Head of caudate nucleus (tissue), 42 donors: ENCODE measurements around the gene FSTL3.
A peak's percentile ranks its signal among the peaks of the same experiment; 100 is the strongest.
"Not testable (repeated sequence)": the region's sequence is repeated elsewhere in the genome, so short reads cannot be mapped to it uniquely, and the experiment has no call there.

Experiments
- DNase-seq, 42 donors: peaks; one replicate each; pipeline versions ENCODE4 v3.0.0 to v3.0.0-alpha.2; 2020 to 2021; ENCODE audit warnings: mixed read lengths in 7 of 42
- intact Hi-C: fragments of 100-400 bp; cut with DNase I; formaldehyde crosslinking; loops from one replicate; pipeline ENCODE4 v1.15.0; 2022

FSTL3 gene

GRCh38 chr19:676339-677105 is at the start of gene FSTL3:
Gene FSTL3 (plus strand): TSS chr19:676392. CDS start chr19:676424, 32 bp downstream.
- DNase-seq: no peak
- intact Hi-C loops: no loop called here

DNA sequence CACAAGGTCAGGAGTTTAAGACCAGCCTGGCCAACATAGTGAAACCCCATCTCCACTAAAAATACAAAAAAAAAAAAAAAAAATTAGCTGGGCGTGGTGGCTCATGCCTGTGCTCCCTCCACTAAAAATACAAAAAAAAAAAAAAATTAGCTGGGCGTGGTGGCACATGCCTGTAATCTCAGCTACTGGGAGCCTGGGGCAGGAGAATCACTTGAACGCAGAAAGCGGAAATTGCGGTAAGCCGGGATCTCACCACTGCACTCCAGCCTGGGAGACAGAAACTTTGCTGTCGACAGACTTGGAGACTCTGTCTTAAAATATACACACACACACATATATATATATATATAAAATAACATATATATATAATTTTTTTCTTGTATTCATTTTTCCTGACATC is 49.6 kb upstream of the FSTL3 start:
- intact Hi-C loops, DNase-seq: not testable (repeated sequence)

GRCh38 chr19:628168-628567 is 48.0 kb upstream of the FSTL3 start:
- intact Hi-C loops: no loop called here
- peak in 1 of 42 donors; percentile 59 for DNase-seq

DNA sequence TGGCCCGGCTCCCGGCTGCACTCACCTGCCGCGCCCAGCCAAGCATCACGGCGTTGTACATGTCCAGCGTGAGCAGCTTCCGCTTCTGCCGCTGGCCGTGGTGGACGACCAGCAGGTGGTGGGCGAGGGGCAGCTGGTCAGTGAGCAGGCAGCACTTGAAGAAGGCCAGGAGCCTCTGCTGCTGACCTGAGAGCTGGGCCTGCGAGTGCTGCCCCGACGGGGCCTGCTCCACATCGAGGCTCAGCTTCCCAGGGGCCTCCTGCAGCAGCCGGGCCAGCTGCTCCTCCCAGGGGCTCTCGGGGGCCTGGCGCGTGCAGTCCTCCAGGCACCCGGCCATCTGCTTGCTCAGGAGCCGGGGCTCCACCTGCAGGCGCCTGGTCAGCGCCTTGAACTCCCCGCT is 46.7 kb upstream of the FSTL3 start:
- intact Hi-C loops: not testable (repeated sequence)

DNA sequence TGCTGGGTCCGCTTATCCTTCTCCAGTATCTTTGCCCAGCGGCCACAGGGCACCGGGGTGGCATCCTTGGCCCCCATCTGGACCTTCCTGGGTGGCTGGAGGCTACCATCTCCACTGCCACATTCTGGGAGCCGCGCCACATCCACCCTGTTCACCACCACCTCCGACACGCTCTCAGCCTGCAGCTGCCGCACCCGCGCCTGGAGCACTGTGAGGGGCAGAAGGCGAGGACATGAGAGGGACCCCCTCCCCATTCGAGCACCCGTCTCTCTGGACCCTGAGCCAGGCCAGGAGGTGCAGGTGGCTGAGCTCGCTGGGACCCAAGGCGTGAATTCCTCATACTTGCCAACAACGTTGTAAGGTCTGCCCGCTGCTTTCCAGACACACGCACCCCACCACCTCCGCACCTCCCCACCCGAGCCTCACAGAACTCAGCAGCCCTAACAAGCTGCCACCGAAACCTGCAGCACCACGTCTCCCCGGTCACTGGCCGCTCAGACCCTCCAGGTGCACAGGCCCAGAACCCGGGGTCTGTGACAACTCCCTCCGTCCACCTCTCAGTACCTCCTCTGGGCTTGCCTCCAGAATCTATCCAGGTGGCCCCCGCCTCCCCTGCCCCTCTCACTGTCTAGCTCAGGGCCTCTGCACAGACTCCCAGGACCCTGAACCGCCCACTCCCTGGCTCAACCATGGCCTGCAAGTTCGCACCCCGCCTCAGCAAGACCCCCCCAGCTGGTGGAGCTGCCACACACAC is 46.1 kb upstream of the FSTL3 start:
- intact Hi-C loops: no loop called here

More for the DNA sequence above, 46.7 kb upstream of the FSTL3 start:
- not testable (repeated sequence) for DNase-seq

GRCh38 chr19:632579-633067 is 43.6 kb upstream of the FSTL3 start:
- DNase-seq: no peak
- intact Hi-C loops: no loop called here

More for the DNA sequence above, 46.1 kb upstream of the FSTL3 start:
- DNase-seq: no peak

GRCh38 chr19:633068-633785 is 43.0 kb upstream of the FSTL3 start, which contains the start of gene POLRMT:
Gene POLRMT (minus strand): TSS chr19:633537. CDS start chr19:633512, 25 bp downstream.
- intact Hi-C loops: no loop called here
- DNase-seq: peak; percentile 94 to 99 (median 97)

- intact Hi-C loops: no loop called here
- DNase-seq: no peak
These were observed 42.2 kb upstream of the FSTL3 start for GRCh38 chr19:633786-634639.

GRCh38 chr19:634975-635652 is 41.1 kb upstream of the FSTL3 start:
- intact Hi-C loops: no loop called here

GRCh38 chr19:638906-639252 is 37.3 kb upstream of the FSTL3 start:
- intact Hi-C loops: no loop called here

More at GRCh38 chr19:634975-635652, 41.1 kb upstream of the FSTL3 start:
- no peak for DNase-seq

DNA sequence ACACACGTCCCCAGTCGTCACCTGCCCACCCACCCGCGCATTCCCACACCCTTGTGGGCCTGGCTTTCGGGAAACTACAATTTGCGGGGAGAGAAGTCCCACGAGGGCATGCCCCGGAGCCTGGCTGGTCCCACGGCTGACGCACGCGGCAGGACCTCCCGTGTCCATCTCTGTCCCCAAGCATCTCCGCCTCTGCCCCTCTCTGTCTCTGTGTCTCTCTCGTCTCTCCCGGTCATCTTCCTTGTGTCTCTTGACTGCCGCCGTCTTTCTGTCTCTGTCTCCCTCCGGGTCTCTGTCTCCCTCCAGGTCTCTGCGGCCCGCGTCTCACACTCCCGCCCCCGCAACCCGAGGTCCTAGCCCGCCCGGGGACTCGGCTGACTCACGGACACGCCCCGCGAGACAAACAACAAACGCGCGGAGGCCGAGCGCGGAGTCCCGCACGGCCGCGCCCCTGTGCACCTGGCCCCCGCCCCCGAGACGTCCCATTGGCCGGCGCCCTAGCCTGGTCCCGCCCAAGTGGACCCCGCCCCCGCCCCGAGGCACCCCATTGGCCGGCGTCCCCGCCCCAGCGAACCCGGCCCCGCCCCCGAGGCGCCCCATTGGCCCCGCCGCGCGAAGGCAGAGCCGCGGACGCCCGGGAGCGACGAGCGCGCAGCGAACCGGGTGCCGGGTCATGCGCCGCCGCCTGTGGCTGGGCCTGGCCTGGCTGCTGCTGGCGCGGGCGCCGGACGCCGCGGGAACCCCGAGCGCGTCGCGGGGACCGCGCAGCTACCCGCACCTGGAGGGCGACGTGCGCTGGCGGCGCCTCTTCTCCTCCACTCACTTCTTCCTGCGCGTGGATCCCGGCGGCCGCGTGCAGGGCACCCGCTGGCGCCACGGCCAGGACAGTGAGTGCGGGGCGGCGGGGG is 36.7 kb upstream of the FSTL3 start, which contains the start of gene FGF22:
Gene FGF22, plus strand, starts transcription at position 627 of the 908 bp plus-strand sequence. Its CDS starts 47 bp downstream, at position 674.
- peak; percentile 79 to 98 (median 95) for DNase-seq
- intact Hi-C loops: no loop called here

More at GRCh38 chr19:638906-639252, 37.3 kb upstream of the FSTL3 start:
- DNase-seq: no peak

DNA sequence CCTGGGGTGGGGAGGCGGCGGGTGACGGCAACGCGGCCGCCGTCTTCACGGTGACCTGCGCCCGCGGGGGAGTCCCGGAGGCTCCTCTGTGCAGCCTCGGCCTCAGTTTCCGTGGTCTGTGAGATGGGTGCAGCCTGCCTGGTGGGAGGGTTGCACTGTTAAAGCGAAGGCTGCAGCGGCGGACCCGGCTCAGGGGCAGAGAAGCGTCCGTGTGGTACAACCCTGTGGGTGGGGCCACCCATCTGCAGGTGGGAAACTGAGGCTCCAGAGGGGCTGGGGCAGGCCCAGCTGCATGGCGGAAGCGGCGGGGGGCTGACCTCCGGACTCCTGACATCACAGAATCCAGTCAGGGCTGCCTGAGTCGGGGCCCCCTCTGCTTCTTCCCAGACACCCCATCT is 36.0 kb upstream of the FSTL3 start:
- no peak for DNase-seq
- intact Hi-C loops: no loop called here

DNA sequence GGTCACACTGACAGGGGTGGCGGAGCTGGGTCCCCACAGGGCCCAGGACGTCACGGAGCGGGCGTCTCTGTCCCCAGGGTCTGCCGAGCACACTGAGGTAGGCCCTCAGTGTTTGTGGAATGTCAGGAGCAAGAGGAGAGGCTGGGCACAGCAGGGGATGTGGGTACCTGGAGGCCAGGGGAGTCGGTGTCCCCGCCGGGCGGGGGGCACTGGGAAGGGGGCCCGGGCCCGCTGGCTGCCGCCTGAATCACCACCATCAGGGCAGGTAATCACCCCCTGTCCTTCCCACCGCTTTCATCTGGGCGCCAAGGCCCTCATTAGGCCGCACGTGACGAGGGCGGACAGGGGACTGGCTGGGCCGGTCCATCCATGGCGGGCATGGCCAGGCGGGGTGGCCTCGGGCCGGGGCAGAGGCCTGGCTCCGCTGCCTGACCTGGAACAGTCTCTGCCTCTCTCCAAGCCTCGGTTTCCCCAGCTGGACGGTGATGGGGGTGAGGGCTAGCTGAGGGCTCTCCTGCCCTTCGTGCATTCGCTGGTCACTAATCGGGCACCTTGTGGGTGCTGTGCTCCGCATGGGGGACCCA is 35.5 kb upstream of the FSTL3 start:
- DNase-seq: no peak
- intact Hi-C loops: no loop called here

- DNase-seq: no peak
- intact Hi-C loops: no loop called here
These were observed 34.5 kb upstream of the FSTL3 start for GRCh38 chr19:641702-642101.

DNA sequence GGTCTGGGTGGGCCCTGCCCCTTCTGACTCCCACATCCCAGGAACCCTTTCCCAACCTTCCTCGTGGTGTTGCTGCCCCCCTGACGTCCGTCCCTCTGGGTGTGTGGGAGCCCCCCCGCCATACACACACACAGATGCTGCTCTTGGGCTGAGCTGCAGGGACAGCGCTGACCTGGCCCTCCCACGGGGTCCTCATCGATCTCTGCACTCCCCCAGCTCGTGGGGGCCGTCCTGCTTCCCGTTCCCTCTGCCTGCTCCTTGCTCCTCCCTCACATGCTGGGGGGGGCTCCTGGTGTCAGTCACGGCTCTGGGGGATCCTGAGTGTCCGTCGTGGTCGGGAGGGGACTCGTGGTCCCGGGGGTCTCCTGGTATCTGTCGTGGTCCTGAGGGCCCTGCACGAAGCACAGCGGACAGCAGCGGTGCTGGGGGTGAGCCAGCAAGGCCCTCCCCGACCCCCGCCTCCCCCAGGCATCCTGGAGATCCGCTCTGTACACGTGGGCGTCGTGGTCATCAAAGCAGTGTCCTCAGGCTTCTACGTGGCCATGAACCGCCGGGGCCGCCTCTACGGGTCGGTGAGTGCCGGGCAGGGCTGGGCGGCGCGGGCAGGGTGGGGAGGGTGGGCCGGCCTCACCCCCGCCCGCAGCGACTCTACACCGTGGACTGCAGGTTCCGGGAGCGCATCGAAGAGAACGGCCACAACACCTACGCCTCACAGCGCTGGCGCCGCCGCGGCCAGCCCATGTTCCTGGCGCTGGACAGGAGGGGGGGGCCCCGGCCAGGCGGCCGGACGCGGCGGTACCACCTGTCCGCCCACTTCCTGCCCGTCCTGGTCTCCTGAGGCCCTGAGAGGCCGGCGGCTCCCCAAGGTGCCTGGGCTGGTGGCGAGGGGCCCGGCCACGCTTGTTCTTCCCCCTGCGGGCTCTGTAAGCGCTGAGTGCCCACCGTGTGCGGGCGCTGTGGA is 33.1 kb upstream of the FSTL3 start:
- intact Hi-C loops: no loop called here
- no peak for DNase-seq
